Measurements from ENCODE around the gene GTPBP2. TPM values are rescaled to one million over a fixed set of nuclear protein-coding genes. Genes with fewer than 3 reads are reported as not detected.

Gene GTPBP2
- total and polyA plus RNA-seq, 2 of the 8 experiments (the other 6 are each of a cell fraction or from before 2014, with no cell fraction given), result 58.3 to 86.1 TPM

DNA sequence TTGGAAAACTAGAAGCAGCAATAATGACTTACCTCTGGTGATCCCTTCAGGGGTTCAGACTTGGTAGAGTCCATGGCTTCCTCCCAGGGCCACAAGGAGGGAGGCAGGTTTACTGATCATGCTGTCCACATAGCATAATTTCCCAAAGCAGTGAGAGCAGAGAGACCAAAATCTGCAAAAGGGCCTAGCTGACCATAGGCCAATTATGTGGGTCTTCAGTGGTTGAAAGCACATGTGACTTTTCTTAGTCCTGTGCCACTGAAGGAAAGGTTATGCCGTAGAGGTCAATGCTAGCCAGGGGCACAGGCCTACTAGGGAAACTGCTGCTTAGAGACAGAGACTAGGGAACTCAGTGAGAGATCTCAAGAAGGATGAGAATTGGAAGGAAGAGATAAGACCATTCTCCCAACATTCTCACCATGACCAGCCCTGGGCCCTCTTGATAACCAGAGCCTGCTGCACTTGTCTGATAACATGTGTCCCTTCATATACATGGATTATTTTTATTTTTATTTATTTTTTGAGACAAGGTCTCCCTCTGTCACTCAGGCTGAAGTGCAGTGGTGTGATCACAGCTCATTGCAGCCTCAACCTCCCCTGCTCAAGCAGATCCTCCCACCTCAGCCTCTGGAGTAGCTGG is 2.0 kb upstream of the GTPBP2 start (continued):
- TF ChIP-seq PHF8 (conservative IDR thresholded peaks at IDR 0.05; ENCODE audit: low read depth, low read length) (no peak), TAF1 (IDR thresholded peaks at IDR 0.05; ENCODE audit: low read depth, low read length) (no peak), EGR1 (IDR thresholded peaks at IDR 0.05; ENCODE audit: borderline replicate concordance, low read depth, low read length) (no peak)
